OCI-LY1 (cell line): ENCODE results near the gene ACADL.

Experiments
- EZH2 ChIP-seq: fragments of 200-600 bp; sonication (generic), shearing (Covaris generic); IDR thresholded peaks from 2 replicates; pipeline ENCODE4 v1.8.0; 2017; ENCODE audit warnings: borderline replicate concordance, mixed run types, mild to moderate bottlenecking, antibody characterized with exemption, low read length, moderate library complexity, mixed read lengths
- TF ChIP-seq, protein P1 (sequence below): fragments of 200-600 bp; sonication (generic), shearing (Covaris generic); IDR thresholded peaks from 2 replicates; pipeline ENCODE4 v1.5.1; 2017; ENCODE audit warnings: mild to moderate bottlenecking, antibody characterized with exemption, low read length, moderate library complexity, mixed read lengths

- TF ChIP-seq, protein P1, sequence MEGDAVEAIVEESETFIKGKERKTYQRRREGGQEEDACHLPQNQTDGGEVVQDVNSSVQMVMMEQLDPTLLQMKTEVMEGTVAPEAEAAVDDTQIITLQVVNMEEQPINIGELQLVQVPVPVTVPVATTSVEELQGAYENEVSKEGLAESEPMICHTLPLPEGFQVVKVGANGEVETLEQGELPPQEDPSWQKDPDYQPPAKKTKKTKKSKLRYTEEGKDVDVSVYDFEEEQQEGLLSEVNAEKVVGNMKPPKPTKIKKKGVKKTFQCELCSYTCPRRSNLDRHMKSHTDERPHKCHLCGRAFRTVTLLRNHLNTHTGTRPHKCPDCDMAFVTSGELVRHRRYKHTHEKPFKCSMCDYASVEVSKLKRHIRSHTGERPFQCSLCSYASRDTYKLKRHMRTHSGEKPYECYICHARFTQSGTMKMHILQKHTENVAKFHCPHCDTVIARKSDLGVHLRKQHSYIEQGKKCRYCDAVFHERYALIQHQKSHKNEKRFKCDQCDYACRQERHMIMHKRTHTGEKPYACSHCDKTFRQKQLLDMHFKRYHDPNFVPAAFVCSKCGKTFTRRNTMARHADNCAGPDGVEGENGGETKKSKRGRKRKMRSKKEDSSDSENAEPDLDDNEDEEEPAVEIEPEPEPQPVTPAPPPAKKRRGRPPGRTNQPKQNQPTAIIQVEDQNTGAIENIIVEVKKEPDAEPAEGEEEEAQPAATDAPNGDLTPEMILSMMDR, result no peak
- TF ChIP-seq EZH2, result no peak
Measured at GRCh38 chr2:210198326-210198725, 26.9 kb downstream of the ACADL start.
